ENCODE data around the gene DHRS7C. TPM values are rescaled to one million over a fixed set of nuclear protein-coding genes. Genes with fewer than 3 reads are reported as not detected.

Gene DHRS7C
- total RNA-seq, 1 donor from 2014 or later, result not detected

DNA sequence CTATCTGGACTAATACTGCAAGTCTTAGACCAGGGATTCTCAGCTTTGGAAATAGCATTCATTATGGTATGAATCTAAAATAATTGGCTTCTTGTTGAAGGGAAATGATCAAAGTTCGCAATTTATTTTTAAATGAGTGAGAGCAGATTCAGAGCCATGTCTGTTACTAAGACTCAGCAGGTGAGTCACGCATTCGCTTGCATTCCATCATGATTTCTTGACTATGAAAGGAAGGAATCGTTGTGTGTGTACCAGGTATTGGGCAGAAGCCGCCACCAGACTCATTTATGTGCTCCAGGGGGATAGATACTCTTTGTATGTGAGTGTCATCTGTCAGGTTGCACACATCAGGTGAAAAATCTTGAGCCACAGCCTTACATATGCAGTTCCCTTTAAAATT, 19.7 kb upstream of the DHRS7C start:
- no peaks in the 10 kb centered on the region for H3K27me3 ChIP-seq
- Mint-ChIP-seq H3K4me3 (no peak overlapping the region), H3K9me3 (peaks cover under 1% of the 10 kb centered on the region), H3K36me3 (no peaks in the 10 kb centered on the region), H3K27ac (no peak overlapping the region), H3K27me3 (ENCODE audit: insufficient read depth, low read depth) (peaks cover 2% of the 10 kb centered on the region), H3K4me1 (peaks cover 6% of the 10 kb centered on the region)
- no peaks in the 10 kb centered on the region for H3F3A ChIP-seq (ENCODE audit: low read depth)
- H2AFZ ChIP-seq (replicated peaks), result no peak overlapping the region
- no peak overlapping the region for H3K9ac ChIP-seq
- no peaks in the 10 kb centered on the region for H3K9me3 ChIP-seq (ENCODE audit: low read depth)
- no peak overlapping the region for H3K4me2 ChIP-seq
- H3K36me3 ChIP-seq, result no peaks in the 10 kb centered on the region
- TF ChIP-seq EZH2phosphoT487 (IDR thresholded peaks at IDR 0.05), result no peak
- TF ChIP-seq EZH2 (IDR thresholded peaks at IDR 0.05), result no peak
- TF ChIP-seq, protein P1, sequence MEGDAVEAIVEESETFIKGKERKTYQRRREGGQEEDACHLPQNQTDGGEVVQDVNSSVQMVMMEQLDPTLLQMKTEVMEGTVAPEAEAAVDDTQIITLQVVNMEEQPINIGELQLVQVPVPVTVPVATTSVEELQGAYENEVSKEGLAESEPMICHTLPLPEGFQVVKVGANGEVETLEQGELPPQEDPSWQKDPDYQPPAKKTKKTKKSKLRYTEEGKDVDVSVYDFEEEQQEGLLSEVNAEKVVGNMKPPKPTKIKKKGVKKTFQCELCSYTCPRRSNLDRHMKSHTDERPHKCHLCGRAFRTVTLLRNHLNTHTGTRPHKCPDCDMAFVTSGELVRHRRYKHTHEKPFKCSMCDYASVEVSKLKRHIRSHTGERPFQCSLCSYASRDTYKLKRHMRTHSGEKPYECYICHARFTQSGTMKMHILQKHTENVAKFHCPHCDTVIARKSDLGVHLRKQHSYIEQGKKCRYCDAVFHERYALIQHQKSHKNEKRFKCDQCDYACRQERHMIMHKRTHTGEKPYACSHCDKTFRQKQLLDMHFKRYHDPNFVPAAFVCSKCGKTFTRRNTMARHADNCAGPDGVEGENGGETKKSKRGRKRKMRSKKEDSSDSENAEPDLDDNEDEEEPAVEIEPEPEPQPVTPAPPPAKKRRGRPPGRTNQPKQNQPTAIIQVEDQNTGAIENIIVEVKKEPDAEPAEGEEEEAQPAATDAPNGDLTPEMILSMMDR (IDR thresholded peaks at IDR 0.05), result no peak
- no peaks in the 10 kb centered on the region for H4K20me1 ChIP-seq (ENCODE audit: low read depth)
- no peak overlapping the region for H3K27ac ChIP-seq
- no peaks in the 10 kb centered on the region for H3K79me2 ChIP-seq (ENCODE audit: low read depth)
- no peak for DNase-seq (ENCODE audit: low spot score)
- no peaks in the 10 kb centered on the region for H3K4me1 ChIP-seq
- no peak overlapping the region for H3K4me3 ChIP-seq

DNA sequence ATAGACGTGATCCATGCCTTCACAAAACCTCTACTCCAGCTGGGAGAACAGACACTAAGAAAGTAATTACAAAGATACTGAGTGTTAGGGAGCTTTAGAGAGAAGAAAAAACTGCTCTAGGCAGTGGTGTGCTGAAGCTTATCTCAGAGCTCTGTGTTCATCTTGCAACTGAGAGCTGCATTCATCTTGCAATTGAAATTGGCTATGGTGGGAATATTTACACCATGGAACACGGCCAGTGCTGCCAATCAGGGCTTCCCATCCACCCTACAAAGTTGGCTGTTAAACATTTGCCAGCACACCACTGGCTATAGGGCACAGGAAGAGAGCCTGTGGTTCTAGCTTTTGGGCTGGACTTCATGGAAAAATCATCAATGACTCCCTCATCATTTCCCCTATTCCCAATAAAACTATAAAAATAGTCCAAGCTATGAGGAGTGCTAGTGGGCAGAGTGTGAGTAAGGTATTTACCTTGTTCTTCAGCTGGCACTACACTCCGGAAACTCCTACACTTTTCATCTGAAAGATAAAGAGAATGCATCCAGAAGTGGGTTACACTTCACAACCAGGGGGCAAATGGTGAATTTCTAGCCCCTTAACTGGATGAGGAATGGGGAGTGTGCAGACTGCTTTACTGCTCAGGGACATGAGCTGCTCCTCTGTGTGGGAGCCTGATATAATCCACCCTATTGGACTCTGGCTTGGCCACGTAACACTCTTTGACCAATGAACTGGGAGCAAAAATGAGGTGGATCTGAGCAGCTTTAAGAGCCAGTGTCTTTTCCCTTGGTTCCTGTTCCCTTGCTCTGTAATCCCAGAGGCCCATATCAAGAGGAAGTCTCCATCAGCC, 18.9 kb upstream of the DHRS7C start:
- H3K36me3 ChIP-seq, result no peaks in the 10 kb centered on the region
- peaks cover 9% of the 10 kb centered on the region for H3K4me1 Mint-ChIP-seq
- no peaks in the 10 kb centered on the region for H3K79me2 ChIP-seq (ENCODE audit: low read depth)
- no peaks in the 10 kb centered on the region for H3F3A ChIP-seq (ENCODE audit: low read depth)
- TF ChIP-seq EZH2phosphoT487 (IDR thresholded peaks at IDR 0.05) (no peak), EZH2 (IDR thresholded peaks at IDR 0.05) (no peak)
- TF ChIP-seq, protein P1 (IDR thresholded peaks at IDR 0.05), result no peak
- H3K9me3 ChIP-seq (ENCODE audit: low read depth), result no peaks in the 10 kb centered on the region
- no peak overlapping the region for H3K4me3 ChIP-seq
- H3K36me3 Mint-ChIP-seq, result no peaks in the 10 kb centered on the region
- no peak for DNase-seq (ENCODE audit: low spot score)
- no peaks in the 10 kb centered on the region for H3K27me3 ChIP-seq
- H2AFZ ChIP-seq (replicated peaks), result no peak overlapping the region
- no peaks in the 10 kb centered on the region for H4K20me1 ChIP-seq (ENCODE audit: low read depth)
- H3K9ac ChIP-seq, result no peak overlapping the region
- no peaks in the 10 kb centered on the region for H3K9me3 Mint-ChIP-seq
- no peak overlapping the region for H3K4me3 Mint-ChIP-seq
- H3K27me3 Mint-ChIP-seq (ENCODE audit: insufficient read depth, low read depth), result peaks cover 2% of the 10 kb centered on the region
- no peak overlapping the region for H3K27ac ChIP-seq
- H3K4me1 ChIP-seq, result no peaks in the 10 kb centered on the region
- no peak overlapping the region for H3K27ac Mint-ChIP-seq
- H3K4me2 ChIP-seq, result no peak overlapping the region

DNA sequence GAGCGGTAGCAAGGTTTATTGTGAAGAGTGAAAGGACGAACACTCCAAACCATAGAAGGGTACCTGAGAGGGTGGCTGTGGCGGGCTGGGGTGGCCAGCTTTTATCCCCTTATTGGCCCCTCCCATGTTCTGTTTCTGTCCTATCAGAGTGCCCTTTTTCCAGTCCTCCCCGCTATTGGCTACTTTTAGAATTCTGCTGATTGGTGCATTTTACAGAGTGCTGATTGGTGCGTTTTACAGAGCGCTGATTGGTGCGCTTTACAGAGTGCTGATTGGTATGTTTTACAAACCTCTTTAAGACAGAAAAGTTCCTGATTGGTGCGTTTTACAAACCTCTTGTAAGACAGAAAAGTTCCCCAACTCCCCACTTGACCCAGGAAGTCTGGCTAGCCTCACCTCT, 18.0 kb upstream of the DHRS7C start:
- TF ChIP-seq EZH2phosphoT487 (IDR thresholded peaks at IDR 0.05), result no peak
- no peak for TF ChIP-seq EZH2 (IDR thresholded peaks at IDR 0.05)
- TF ChIP-seq, protein P1 (IDR thresholded peaks at IDR 0.05), result no peak
- no peaks in the 10 kb centered on the region for H3K79me2 ChIP-seq (ENCODE audit: low read depth)
- Mint-ChIP-seq H3K4me3 (no peak overlapping the region), H3K27ac (no peak overlapping the region), H3K9me3 (no peaks in the 10 kb centered on the region), H3K27me3 (ENCODE audit: insufficient read depth, low read depth) (peaks cover 2% of the 10 kb centered on the region), H3K36me3 (no peaks in the 10 kb centered on the region), H3K4me1 (peaks cover 9% of the 10 kb centered on the region)
- H3K27me3 ChIP-seq, result no peaks in the 10 kb centered on the region
- no peaks in the 10 kb centered on the region for H3F3A ChIP-seq (ENCODE audit: low read depth)
- no peak overlapping the region for H3K9ac ChIP-seq
- H3K4me2 ChIP-seq, result no peak overlapping the region
- no peaks in the 10 kb centered on the region for H4K20me1 ChIP-seq (ENCODE audit: low read depth)
- no peak overlapping the region for H2AFZ ChIP-seq (replicated peaks)
- no peaks in the 10 kb centered on the region for H3K4me1 ChIP-seq
- no peak overlapping the region for H3K27ac ChIP-seq
- no peaks in the 10 kb centered on the region for H3K9me3 ChIP-seq (ENCODE audit: low read depth)
- H3K36me3 ChIP-seq, result no peaks in the 10 kb centered on the region
- DNase-seq (ENCODE audit: low spot score), result no peak
- H3K4me3 ChIP-seq, result no peak overlapping the region
